Measurements from ENCODE around the gene RNF115. TPM values are rescaled to one million over a fixed set of nuclear protein-coding genes. Genes with fewer than 3 reads are reported as not detected.

Gene RNF115
- total RNA-seq, 4 donors from 2014 or later = 37.8 to 46.3 (median 40.3) TPM

DNA sequence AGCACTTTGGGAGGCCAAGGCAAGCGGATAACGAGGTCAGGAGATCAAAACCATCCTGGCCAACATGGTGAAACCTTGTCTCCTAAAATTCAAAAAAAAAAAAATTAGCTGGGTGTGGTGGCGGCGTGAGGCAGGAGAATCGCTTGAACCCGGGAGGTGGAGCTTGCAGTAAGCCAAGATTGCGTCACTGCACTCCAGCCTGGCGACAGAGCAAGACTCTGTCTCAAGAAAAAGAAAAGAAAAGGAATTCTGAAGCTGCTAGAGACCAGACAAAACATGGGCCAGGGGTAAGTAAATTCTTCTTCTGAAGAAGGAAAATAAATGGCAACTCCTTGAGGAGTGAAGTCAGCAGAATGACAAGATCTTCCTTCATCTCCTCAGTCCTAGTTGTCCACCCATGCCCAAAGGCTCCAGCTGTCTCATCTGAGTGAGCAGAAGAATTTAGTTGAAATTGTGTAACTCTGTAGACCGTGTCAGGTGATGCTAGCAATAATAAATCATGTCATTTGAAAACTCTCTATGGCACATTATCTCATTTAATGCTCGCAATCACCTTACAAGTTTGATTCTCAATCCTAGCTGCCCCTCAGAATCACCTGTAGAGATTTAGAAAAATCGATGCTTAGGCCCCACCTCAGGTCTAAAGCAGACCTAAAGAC, 131.0 kb downstream of the RNF115 start:
- intact Hi-C loops (cut with DNase I) = no loop called here
- H3K36me3 ChIP-seq = no peaks in the 10 kb centered on the region
- H3K4me1 ChIP-seq = peaks cover 0 to 14% (median 9%) of the 10 kb centered on the region in 4 donors
- no peak for TF ChIP-seq EP300 (IDR thresholded peaks at IDR 0.05)
- TF ChIP-seq, protein P1, sequence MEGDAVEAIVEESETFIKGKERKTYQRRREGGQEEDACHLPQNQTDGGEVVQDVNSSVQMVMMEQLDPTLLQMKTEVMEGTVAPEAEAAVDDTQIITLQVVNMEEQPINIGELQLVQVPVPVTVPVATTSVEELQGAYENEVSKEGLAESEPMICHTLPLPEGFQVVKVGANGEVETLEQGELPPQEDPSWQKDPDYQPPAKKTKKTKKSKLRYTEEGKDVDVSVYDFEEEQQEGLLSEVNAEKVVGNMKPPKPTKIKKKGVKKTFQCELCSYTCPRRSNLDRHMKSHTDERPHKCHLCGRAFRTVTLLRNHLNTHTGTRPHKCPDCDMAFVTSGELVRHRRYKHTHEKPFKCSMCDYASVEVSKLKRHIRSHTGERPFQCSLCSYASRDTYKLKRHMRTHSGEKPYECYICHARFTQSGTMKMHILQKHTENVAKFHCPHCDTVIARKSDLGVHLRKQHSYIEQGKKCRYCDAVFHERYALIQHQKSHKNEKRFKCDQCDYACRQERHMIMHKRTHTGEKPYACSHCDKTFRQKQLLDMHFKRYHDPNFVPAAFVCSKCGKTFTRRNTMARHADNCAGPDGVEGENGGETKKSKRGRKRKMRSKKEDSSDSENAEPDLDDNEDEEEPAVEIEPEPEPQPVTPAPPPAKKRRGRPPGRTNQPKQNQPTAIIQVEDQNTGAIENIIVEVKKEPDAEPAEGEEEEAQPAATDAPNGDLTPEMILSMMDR (IDR thresholded peaks at IDR 0.05) = no peak
- no peak for DNase-seq (ENCODE audit: extremely low spot score)
- no peak overlapping the region for H3K27ac ChIP-seq (replicated peaks in 1 of 4)
- H3K4me3 ChIP-seq = no peak overlapping the region
- H3K9me3 ChIP-seq = no peaks in the 10 kb centered on the region
- H3K27me3 ChIP-seq = no peaks in the 10 kb centered on the region
- 89% methylated on average over 11 of the region's 11 CpGs for WGBS

DNA sequence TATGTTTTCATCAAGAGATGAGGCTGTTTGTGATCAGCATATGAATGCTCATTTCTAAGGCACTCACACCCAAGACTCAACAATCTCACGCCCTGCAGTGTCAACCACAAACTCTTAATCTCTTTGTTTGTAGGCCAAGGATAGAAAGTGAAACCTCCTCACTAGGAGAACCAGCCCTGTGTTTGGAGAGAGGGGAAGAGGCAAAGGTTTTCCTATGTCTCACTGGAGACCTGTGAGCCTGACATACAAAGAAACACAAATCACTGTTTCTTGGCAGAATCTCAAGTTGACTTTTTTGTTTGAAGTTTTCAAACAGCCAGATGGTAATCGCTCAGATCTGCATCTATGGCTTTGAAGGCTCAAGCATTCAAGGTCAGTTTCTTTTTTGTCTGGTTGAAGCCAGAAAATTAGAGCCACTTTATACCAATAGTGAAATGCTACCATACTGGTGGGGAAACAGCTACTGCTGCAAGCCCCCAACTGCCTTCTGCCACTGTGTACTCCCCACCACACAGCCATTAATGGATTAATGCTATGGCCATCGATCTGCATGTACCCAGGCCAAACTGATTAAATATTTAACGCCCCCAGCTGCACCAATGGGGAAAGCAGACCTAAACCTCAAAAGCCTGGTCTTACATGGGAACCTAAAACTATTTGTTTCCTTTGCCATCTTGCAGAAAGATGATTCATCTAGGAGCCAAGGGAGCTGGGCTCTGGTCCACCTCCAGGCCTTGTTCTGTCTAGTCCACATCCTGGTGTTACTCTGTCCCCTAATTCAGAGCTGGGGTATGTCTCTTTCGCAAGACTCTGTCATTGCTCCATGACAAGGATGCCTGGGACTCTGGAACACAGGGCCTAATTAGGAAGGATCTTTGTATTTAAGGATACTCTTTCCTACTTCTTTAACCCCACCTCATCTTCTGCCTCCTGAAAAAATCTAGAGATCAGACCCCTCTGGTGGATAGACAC, 133.0 kb downstream of the RNF115 start:
- Histone ChIP-seq H3K9me3 (no peaks in the 10 kb centered on the region), H3K4me1 (peaks cover 0 to 14% (median 9%) of the 10 kb centered on the region in 4 donors), H3K27me3 (no peaks in the 10 kb centered on the region), H3K36me3 (no peaks in the 10 kb centered on the region), H3K27ac (replicated peaks in 1 of 4) (no peak overlapping the region), H3K4me3 (no peak overlapping the region)
- WGBS = 64% methylated on average over 5 of the region's 5 CpGs
- intact Hi-C loops (cut with DNase I) = no loop called here
- no peak for DNase-seq (ENCODE audit: extremely low spot score)
- TF ChIP-seq POLR2AphosphoS5 (IDR thresholded peaks at IDR 0.05) (no peak), POLR2A (IDR thresholded peaks at IDR 0.05; ENCODE audit: low read depth) (no peak), EP300 (IDR thresholded peaks at IDR 0.05) (no peak)
- TF ChIP-seq, protein P1 (IDR thresholded peaks at IDR 0.05) = no peak

DNA sequence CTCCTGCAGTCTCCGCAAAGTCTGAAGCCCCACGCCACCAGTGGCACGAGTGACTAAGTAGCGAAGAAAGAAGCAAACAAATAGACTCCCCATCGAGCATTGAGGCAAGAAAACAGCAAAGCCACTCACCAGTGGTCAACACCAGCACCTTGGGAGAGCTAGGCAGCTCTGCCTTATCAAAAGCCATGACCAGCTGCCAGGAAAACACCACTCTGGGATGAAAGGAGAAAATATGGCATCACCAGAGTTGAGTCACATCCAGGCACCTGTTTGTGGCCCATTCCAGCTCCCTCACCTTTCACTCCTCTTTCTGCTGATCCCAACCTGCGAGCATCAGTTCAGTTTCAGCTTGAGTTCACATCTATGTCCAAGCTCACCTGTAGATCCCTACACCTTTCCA, 134.0 kb downstream of the RNF115 start:
- Histone ChIP-seq H3K27ac (replicated peaks in 1 of 4) (no peak overlapping the region), H3K9me3 (no peaks in the 10 kb centered on the region), H3K36me3 (no peaks in the 10 kb centered on the region), H3K4me1 (peaks cover 0 to 14% (median 9%) of the 10 kb centered on the region in 4 donors), H3K27me3 (no peaks in the 10 kb centered on the region), H3K4me3 (no peak overlapping the region)
- DNase-seq (ENCODE audit: extremely low spot score) = no peak
- WGBS = 95% methylated on average over 6 of the region's 6 CpGs
- TF ChIP-seq, protein P1 (IDR thresholded peaks at IDR 0.05) = no peak
- TF ChIP-seq POLR2AphosphoS5 (IDR thresholded peaks at IDR 0.05) (no peak), POLR2A (IDR thresholded peaks at IDR 0.05; ENCODE audit: low read depth) (no peak), EP300 (IDR thresholded peaks at IDR 0.05) (no peak)
- intact Hi-C loops (cut with DNase I) = no loop called here

DNA sequence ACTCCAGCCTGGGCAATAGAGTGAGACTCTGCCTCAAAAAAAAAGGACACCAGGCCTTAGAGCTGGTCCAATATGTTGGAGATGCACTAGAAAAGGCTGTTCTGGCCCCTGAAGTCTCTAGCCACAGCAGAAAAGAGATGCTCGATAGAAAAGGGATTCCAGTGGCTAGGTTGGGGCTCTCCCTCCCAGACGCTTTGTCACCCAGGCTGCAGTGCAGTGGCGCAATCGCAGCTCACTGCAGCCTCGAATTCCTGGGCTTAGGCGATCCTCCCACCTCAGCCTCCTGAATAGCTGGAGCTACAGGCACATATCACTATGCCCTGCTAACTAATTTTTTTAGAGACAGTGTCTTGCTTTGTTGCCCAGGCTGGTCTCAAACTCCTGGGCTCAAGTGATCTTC, 135.0 kb downstream of the RNF115 start:
- intact Hi-C loops (cut with DNase I) = no loop called here
- no peak for TF ChIP-seq POLR2AphosphoS5 (IDR thresholded peaks at IDR 0.05)
- no peak for TF ChIP-seq EP300 (IDR thresholded peaks at IDR 0.05)
- TF ChIP-seq POLR2A (IDR thresholded peaks at IDR 0.05; ENCODE audit: low read depth) = no peak
- TF ChIP-seq, protein P1 (IDR thresholded peaks at IDR 0.05) = no peak
- Histone ChIP-seq H3K4me1 (peaks cover 0 to 14% (median 9%) of the 10 kb centered on the region in 4 donors), H3K9me3 (no peaks in the 10 kb centered on the region), H3K27ac (replicated peaks in 1 of 4) (no peak overlapping the region), H3K27me3 (no peaks in the 10 kb centered on the region), H3K36me3 (no peaks in the 10 kb centered on the region), H3K4me3 (no peak overlapping the region)
- WGBS = 94% methylated on average over 5 of the region's 6 CpGs
- DNase-seq (ENCODE audit: extremely low spot score) = no peak

Small RNA genes within 50 kb of the gene (small RNA-seq; reads per million reads assigned to genes)
- gene MIR6736 = 0 reads per million in 3 donors

Other genes starting within 250 kb of the RNF115 start
- 10 to 100 TPM; 14.3 to 21.6 (median 16.0) TPM for gene GPR89A, start 216.1 kb downstream of the RNF115 start, total RNA-seq
- under 1 TPM in 1 of 4 donors, not detected in 3; 0.75 TPM for gene PDZK1, start 116.7 kb downstream of the RNF115 start, total RNA-seq
- gene CD160, start 104.6 kb downstream of the RNF115 start, total RNA-seq = under 1 TPM in 1 of 4 donors, not detected in 3; 0.26 TPM
- gene POLR3C, start 105 bp upstream of the RNF115 start, total RNA-seq = 10 to 100 TPM; 22.3 to 34.1 (median 27.8) TPM
- 1 to 10 TPM; 1.2 to 3.6 (median 1.6) TPM for gene NUDT17, start 21.5 kb upstream of the RNF115 start, total RNA-seq
- gene PIAS3, start 35.0 kb upstream of the RNF115 start, total RNA-seq = 10 to 100 TPM; 11.9 to 25.3 (median 22.9) TPM
- gene ANKRD35, start 61.8 kb upstream of the RNF115 start, total RNA-seq = 10 to 100 TPM in 2 of 4 donors, 1 to 10 TPM in 2; 4.0 to 11.1 (median 8.4) TPM
- gene ITGA10, start 86.0 kb upstream of the RNF115 start, total RNA-seq = 1 to 10 TPM; 1.7 to 7.2 (median 3.8) TPM
- gene PEX11B, start 94.6 kb upstream of the RNF115 start, total RNA-seq = 10 to 100 TPM; 18.3 to 21.2 (median 20.0) TPM
- 100 to 1,000 TPM in 1 of 4 donors, 10 to 100 TPM in 3; 42.8 to 119 (median 69.7) TPM for gene RBM8A, start 103.4 kb upstream of the RNF115 start, total RNA-seq
- 10 to 100 TPM; 33.2 to 55.0 (median 41.7) TPM for gene LIX1L, start 133.9 kb upstream of the RNF115 start, total RNA-seq
- 1 to 10 TPM in 3 of 4 donors, under 1 TPM in 1; 0.66 to 1.7 (median 1.3) TPM for gene ANKRD34A, start 140.5 kb upstream of the RNF115 start, total RNA-seq
- gene POLR3GL, start 140.6 kb upstream of the RNF115 start, total RNA-seq = 10 to 100 TPM; 29.0 to 41.5 (median 35.5) TPM
- gene TXNIP, start 172.5 kb upstream of the RNF115 start, total RNA-seq = 1,000 to 10,000 TPM; 1,186 to 4,171 (median 2,482) TPM
- gene HJV, start 197.6 kb upstream of the RNF115 start, total RNA-seq = not detected

All from esophagus muscularis mucosa (tissue), 4 donors.